Mesodermal cell (in vitro differentiated cells): ENCODE measurements around the gene GNAI3.

Experiments used
- H3K27ac ChIP-seq: 2 replicates; pipeline ENCODE4 v1.7.0; 2013; ENCODE audit warnings: mild to moderate bottlenecking, low read depth, low read length, moderate library complexity; ENCODE audit not compliant: severe bottlenecking
- H3K36me3 ChIP-seq: 2 replicates; pipeline ENCODE4 v1.7.1; 2013; ENCODE audit warnings: mild to moderate bottlenecking, low read length, moderate library complexity; ENCODE audit not compliant: control insufficient read depth, insufficient read depth
- H3K4me1 ChIP-seq: one replicate; pipeline ENCODE4 v1.7.1; 2013; ENCODE audit warnings: mild to moderate bottlenecking, low read length; ENCODE audit not compliant: insufficient read depth, control insufficient read depth, poor library complexity, severe bottlenecking
- H3K4me3 ChIP-seq: 2 replicates; pipeline ENCODE4 v1.7.0; 2013; ENCODE audit warnings: low read length, control low read depth, mild to moderate bottlenecking; ENCODE audit not compliant: insufficient read depth, poor library complexity, severe bottlenecking; ENCODE audit errors: extremely low read depth
- H3K9me3 ChIP-seq: 2 replicates; pipeline ENCODE4 v1.7.1; 2013; ENCODE audit warnings: mild to moderate bottlenecking, low read length, moderate library complexity; ENCODE audit not compliant: control insufficient read depth
- WGBS, 2 experiments: methylation state at CpG; one replicate each; pipeline ENCODE4 v1.1.5; 2013; ENCODE audit warnings: missing lambda C conversion rate in 2 of 2; ENCODE audit not compliant: insufficient coverage in 2 of 2; 5-methylcytosine and 5-hydroxymethylcytosine counted together

Gene GNAI3

DNA sequence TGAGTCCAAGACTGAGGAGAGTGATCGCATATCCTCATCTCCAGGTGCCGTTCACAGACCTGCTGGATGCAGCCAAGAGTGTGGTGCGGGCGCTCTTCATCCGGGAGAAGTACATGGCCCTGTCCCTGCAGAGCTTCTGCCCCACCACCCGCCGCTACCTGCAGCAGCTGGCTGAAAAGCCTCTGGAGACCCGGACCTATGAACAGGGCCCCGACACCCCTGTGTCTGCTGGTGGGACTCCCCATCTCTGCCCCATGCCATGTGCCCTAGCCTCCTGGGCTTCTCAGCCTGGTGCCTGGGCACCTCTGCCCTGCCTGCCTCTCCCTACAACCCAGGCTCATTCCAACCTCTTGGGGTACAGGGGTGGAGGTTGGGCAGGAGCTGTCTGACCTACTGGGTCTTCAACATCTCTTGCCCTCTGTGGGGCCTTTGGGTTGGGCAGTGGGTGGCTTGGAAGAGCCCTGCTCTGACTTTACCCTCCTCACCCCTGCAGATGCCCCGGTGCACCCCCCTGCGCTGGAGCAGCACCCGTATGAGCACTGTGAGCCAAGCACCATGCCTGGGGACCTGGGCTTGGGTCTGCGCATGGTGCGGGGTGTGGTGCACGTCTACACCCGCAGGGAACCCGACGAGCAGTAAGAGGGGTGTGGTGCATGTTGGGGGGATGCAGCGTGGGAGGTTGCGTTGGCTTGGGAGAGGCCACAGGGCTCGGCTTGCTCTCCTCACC, 78.4 kb downstream of the GNAI3 start:
- Histone ChIP-seq H3K4me1 (peaks cover 12% of the 10 kb centered on the region), H3K27ac (no peak overlapping the region), H3K9me3 (no peaks in the 10 kb centered on the region), H3K4me3 (no peak overlapping the region), H3K36me3 (peaks cover 62% of the 10 kb centered on the region)
- WGBS, 2 experiments = 97 to 98% methylated on average over 13 to 19 of the region's 21 CpGs

GRCh38 chr1:109627692-109628399, 79.4 kb downstream of the GNAI3 start:
- no peak overlapping the region for H3K27ac ChIP-seq
- peaks cover 68% of the 10 kb centered on the region for H3K36me3 ChIP-seq
- H3K9me3 ChIP-seq = no peaks in the 10 kb centered on the region
- 94 to 95% methylated on average over 23 of the region's 23 CpGs for WGBS, 2 experiments
- no peak overlapping the region for H3K4me3 ChIP-seq
- peaks cover 12% of the 10 kb centered on the region for H3K4me1 ChIP-seq

DNA sequence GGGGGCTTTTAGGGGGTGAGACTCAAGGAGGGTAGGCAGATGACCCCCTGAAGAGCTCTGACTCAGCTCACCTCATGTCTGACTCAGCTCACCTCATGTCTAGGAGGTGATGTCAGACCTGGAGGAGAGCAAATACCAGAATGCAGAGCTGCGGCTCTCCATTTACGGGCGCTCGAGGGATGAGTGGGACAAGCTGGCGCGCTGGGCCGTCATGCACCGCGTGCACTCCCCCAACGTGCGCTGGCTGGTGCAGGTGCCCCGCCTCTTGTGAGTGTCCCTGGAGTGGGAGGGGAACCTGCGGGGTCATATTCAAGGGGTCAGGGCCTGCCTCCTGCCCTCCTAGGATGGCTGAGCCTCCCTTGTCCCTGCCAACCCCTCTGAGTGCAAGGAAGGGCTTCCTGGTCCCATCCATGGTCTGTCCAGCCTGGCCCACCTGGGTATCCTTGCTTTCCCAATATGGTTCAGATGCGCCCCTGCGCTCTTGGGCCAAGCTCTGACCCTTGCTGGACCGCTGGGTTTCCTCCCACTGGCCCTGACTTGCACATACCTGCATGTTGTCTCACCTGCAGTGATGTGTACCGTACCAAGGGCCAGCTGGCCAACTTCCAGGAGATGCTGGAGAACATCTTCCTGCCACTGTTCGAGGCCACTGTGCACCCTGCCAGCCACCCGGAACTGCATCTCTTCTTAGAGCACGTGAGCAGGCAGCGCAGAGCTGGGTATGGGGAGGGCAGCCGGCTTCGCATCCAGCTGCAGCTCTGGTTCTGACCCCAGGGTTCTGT, 80.3 kb downstream of the GNAI3 start:
- peaks cover 70% of the 10 kb centered on the region for H3K36me3 ChIP-seq
- no peak overlapping the region for H3K27ac ChIP-seq
- peaks cover 9% of the 10 kb centered on the region for H3K4me1 ChIP-seq
- WGBS, 2 experiments = 95 to 98% methylated on average over 21 to 22 of the region's 23 CpGs
- no peaks in the 10 kb centered on the region for H3K9me3 ChIP-seq
- no peak overlapping the region for H3K4me3 ChIP-seq

DNA sequence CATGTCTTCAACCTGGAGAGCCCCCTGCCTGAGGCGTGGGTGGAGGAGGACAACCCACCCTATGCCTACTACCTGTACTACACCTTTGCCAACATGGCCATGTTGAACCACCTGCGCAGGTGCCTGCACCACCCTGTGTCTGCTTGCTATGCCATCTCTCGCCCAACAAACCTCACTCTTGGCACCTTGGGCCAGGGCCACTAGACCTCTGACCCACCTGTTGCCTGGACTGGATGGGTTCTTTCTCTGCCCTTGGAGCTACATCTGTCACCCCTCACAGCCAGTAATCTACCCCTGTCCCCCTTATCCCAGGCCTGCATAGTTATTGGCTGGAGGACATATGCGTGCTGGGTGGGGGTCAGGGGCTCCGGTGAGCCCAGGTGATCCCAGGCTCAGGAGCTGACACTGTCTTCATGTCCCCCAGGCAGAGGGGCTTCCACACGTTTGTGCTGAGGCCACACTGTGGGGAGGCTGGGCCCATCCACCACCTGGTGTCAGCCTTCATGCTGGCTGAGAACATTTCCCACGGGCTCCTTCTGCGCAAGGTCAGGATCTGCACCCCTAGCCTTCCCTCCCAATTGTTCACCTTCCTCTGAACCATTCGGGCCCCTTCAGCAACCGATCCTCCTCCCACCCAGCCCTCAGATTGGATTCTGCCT, 81.1 kb downstream of the GNAI3 start:
- H3K4me1 ChIP-seq = peaks cover 8% of the 10 kb centered on the region
- H3K36me3 ChIP-seq = peaks cover 70% of the 10 kb centered on the region
- H3K9me3 ChIP-seq = no peaks in the 10 kb centered on the region
- 82 to 89% methylated on average over 9 to 10 of the region's 10 CpGs for WGBS, 2 experiments
- H3K27ac ChIP-seq = no peak overlapping the region
- H3K4me3 ChIP-seq = no peak overlapping the region

DNA sequence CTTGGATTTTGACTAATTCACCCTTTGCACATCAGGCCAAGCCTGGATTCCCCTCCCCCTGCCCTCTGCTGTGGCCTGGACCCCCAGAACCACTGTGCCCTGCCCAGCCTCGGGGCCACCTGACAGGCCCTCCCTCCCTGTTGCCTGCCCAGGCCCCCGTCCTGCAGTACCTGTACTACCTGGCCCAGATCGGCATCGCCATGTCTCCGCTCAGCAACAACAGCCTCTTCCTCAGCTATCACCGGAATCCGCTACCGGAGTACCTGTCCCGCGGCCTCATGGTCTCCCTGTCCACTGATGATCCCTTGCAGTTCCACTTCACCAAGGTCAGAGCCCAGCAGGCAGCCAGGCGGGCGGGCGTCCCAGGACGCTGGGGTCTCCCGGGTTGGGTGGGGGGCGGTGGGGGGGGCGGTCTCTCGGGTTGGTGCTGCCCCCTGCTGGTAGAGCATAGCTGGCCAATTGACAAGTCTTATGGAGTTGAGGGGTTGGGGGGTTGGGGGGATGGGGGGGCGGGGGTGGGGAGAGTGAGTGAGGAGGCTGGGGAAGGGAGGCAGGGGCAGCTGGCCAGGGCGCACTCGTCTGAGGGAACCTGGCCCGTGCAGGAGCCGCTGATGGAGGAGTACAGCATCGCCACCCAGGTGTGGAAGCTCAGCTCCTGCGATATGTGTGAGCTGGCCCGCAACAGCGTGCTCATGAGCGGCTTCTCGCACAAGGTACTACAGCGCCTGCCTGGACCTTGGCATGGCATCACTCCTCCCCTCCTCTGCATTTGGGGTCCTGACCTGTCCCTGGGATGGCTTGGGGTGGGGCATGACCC, 81.9 kb downstream of the GNAI3 start:
- 94 to 96% methylated on average over 16 to 18 of the region's 30 CpGs for WGBS, 2 experiments

GRCh38 chr1:109630898-109631512, 82.6 kb downstream of the GNAI3 start:
- Histone ChIP-seq H3K9me3 (no peaks in the 10 kb centered on the region), H3K4me3 (no peak overlapping the region), H3K4me1 (peaks cover 3% of the 10 kb centered on the region), H3K36me3 (peaks cover 65% of the 10 kb centered on the region), H3K27ac (no peak overlapping the region)
- 93 to 96% methylated on average over 12 to 14 of the region's 14 CpGs for WGBS, 2 experiments

More for the DNA sequence above, 81.9 kb downstream of the GNAI3 start:
- Histone ChIP-seq H3K4me1 (peaks cover 5% of the 10 kb centered on the region), H3K27ac (no peak overlapping the region), H3K9me3 (no peaks in the 10 kb centered on the region), H3K4me3 (no peak overlapping the region), H3K36me3 (peaks cover 70% of the 10 kb centered on the region)

GRCh38 chr1:109631513-109632505, 83.4 kb downstream of the GNAI3 start:
- WGBS, 2 experiments = 84 to 95% methylated on average over 7 to 15 of the region's 16 CpGs
- peaks cover 9% of the 10 kb centered on the region for H3K4me1 ChIP-seq
- H3K9me3 ChIP-seq = no peaks in the 10 kb centered on the region
- H3K27ac ChIP-seq = no peak overlapping the region
- no peak overlapping the region for H3K4me3 ChIP-seq
- H3K36me3 ChIP-seq = peaks cover 57% of the 10 kb centered on the region

GRCh38 chr1:109632671-109633346, 84.4 kb downstream of the GNAI3 start:
- 66 to 90% methylated on average over 2 to 4 of the region's 5 CpGs for WGBS, 2 experiments
- H3K36me3 ChIP-seq = peaks cover 47% of the 10 kb centered on the region
- H3K9me3 ChIP-seq = no peaks in the 10 kb centered on the region
- no peak overlapping the region for H3K4me3 ChIP-seq
- H3K27ac ChIP-seq = no peak overlapping the region
- peaks cover 9% of the 10 kb centered on the region for H3K4me1 ChIP-seq
